Camera-type eye (tissue), 1 donor: ENCODE data around the gene PHACTR2. TPM values are rescaled to one million over a fixed set of nuclear protein-coding genes. Genes with fewer than 3 reads are reported as not detected.

Source experiments
- total RNA-seq: library from RNA; depleted of rRNA; stranded (reverse); fragments of >200 nt; gene quantifications from one replicate; pipeline ENCODE4 v1.2.3, GENCODE V29; 2014

PHACTR2 gene
- total RNA-seq = 92.0 TPM

DNA sequence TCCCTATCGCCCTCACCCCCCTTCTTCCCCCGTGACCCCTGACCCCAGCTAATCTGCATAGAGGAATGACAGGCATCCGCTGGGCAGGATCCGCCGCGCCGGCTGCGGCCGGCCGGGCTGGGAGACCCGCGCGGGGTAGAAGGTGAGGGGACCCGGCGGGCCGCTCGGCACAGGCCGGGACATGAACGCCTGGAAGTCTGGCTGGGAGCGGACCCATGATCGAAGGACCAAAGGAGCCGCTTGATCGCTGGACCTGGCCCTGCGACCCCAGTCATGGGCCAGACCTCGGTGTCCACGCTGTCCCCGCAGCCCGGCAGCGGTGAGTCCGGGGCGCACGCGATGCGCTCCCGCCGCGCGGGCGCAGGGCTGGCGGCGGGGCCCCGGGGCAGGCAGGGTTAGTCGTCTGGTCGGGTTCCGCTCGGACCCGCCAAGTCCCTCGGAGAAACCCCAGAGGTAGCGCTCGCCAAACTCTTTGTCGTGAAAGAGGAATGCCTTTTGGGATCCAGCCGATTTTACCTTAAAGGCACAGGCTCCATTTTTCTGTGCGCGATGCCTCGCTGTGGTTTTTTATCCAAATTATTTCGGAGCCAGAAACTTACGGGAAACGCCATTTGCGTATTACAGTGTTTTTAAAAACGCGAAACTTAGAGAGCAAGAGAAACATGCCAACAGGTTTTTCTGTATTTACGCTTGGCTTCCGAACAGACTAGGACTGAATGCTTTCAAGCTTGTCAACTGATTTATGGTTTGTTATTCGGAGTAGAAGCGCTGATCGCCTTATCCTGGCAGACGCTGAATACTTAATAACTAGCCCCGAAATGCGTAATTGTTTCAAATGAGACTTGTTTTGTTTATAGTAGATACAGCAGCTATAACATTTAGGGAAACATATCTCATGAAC is at the start of gene PHACTR2:
Gene PHACTR2, plus strand, starts transcription at position 75 of the 901 bp plus-strand sequence. Its CDS starts 199 bp downstream, at position 274.

DNA sequence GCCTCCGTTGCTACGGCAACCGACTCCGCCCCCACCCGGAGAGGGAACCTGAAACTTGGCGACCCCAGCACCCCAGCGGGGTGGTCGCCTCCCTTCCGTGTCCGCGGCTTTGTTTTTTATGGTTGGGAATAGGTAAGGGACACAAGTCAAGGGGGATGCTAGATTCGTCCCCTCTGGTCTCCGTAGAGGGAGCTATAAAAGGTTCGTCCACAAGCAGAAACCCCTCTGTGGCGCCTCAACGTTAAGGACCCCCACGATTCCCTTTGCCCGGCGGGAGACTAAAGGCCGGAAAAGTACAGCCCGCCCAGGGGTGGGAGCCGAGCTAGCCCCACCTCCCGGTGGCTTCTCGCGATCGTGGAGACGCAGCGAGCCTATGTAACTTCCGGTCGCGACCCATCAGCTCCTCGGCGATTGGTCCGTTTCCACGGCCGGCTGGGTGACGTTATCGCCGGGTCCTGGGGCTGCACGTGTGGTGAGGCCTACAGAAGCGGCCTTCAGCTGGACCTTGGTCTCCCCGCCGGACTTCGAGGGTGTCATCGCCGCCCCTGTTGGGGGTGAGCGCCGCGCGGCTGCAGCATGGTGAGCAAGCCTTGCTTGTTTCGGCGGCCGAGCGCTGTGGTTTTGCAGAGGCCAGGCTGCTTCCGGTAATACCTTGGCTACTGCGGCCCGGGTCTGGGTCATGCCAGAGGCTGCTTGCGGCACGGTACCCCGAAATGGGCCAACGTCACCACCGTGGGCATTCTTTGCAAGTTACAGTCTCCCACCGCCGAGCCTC is 165.3 kb downstream of the PHACTR2 start, which contains the start of gene LTV1:
Gene LTV1, plus strand, starts transcription at position 437 of the 775 bp plus-strand sequence. Its CDS starts 140 bp downstream, at position 577.

DNA sequence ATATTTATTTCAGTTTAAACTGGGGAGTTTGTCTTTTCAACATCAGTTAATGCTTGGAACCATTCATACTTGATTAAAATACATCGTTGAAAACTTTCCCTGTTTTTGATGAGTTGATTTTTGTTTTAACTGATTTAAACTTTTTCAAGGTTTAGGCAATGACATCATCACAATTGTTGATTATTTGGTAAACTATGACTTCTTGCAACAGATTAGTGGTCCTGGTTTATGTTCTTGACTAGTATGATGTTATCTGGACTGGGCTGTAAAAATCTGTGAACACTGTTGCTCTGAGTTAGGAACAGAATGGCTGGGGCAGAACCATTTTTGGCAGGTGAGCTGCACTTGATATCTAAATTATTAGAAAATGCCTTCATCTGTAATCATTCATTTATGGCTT is 186.5 kb downstream of the PHACTR2 start, which contains the start of gene ZC2HC1B:
Gene ZC2HC1B, plus strand, starts transcription at position 241 of the 400 bp plus-strand sequence. Its CDS starts 66 bp downstream, at position 307.

Other genes starting within 250 kb of the PHACTR2 start
- gene ADAT2, start 227.3 kb upstream of the PHACTR2 start, total RNA-seq = 6.2 TPM
- 24.5 TPM for gene PEX3, start 227.2 kb upstream of the PHACTR2 start, total RNA-seq
- gene FUCA2, start 166.2 kb upstream of the PHACTR2 start, total RNA-seq = 23.7 TPM
- 15.0 TPM for gene LTV1, start 165.4 kb downstream of the PHACTR2 start, total RNA-seq
- not detected for gene ZC2HC1B, start 186.5 kb downstream of the PHACTR2 start, total RNA-seq